Activated CD8-positive, alpha-beta memory T cell treated with anti-CD3 and anti-CD28 coated beads for 48 hours (primary cell): Measurements from ENCODE around the gene SF3B3.
"Not testable (repeated sequence)": the region's sequence is repeated elsewhere in the genome, so short reads cannot be mapped to it uniquely, and the experiment has no call there.

Experiments
- DNase-seq, 3 experiments: peaks; one replicate each; pipeline ENCODE4 v3.0.0-alpha.2; 2020; ENCODE audit warnings: low read depth in 2 of 3, low spot score in 2 of 3

Gene SF3B3

DNA sequence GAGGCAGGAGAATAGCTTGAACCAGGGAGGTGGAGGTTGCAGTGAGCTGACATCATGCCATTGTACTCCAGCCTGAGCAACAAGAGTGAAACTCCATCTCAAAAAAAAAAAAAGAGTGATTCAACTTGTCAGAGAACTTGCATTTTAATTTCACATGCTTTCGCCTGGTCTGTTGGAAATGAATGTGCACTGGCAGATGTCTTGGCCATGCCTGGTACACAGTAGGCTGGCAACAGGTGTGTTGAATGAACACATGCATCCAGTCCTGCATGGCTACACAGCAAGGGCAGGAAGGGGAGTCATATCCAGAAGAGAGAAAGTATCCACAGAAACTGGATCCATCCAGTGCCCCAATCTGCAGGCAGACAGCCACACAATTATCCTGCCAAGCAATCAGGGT, 11.8 kb upstream of the SF3B3 start:
- DNase-seq = no peak

DNA sequence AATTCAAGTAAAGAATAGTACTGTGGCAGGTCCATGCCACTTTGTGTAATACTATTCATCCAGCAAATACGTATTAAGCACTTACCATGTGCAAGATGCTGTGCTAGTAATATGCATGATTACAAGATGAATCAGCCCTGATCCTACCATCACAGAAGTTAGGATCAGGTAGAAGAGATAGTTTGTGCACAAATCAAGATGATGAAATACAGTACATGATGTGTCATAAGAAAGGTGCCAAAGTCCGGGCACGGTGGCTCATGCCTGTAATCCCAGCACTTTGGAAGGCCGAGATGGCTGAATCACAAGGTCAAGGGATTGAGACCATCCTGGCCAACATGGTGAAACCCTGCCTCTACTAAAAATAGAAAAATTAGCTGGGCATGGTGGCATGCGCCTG, 11.2 kb upstream of the SF3B3 start:
- no peak for DNase-seq

DNA sequence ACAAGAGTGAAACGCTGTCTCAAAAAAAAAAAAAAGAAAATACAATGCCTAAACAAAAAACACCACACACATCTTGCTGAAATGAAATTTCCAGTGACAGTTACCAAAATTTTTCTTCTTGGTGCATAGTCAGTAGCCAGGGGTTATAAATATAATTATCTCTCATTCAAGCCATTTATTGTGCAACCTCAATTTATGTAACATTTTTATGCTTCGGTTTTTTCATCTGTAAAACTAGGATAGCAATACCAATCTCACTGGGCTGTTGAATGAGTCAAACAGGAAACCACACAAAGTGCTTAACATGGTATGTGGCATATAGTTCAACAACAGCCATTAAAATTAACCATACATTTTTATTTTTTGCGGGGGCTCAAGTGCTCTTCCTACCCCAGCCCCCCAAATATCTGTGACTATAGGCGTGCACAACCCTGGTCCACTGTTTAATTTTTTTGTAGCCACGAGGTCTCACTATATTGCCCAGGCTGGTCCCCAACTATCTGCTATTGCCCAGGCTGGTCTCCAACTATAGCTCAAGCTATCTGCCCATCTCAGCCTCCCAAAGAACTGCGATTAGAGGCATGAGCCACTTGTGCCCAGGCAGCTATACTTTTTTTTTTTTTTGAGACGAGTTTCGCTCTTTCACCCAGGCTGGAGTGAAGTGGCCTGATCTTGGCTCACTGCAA, 2.9 kb upstream of the SF3B3 start:
- DNase-seq = no peak

DNA sequence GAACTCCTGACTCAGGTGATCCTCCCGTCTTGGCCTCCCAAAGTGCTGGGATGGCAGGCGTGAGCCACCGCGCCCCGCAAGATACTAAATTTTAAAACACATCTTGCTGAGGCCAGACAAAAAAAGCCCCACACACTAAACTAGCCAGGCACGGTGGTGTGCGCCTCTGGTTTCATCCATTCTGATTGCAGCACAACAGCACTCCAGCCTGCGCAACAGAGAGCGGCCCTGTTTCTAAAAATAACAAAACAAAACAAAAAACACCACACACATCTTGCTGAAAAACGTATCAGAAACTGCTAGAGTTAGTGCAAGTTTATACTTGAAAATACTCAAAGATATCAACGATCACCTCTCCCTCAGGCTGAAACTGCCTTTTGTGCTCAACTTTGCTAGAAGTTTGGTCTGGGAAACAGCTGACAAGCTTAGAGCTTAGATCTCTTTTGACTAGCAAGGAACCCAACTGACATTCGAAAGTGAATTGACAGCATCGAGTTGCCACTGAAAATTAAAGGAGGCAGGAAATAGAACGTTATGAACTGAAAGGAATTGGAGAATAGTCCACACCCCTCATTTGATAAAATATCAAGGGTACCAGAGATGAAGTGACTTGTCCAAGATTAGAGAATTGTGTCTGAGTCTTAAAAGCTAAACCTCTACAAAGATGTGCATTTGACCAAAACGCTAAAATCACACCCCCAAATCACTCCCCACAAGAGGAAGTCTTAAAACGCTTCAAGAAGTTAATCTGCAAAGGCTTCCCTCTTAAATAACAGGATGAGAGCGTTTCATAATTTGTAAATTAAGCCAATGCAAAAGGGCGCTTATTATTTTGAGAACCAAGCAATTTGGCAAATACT, 1.2 kb upstream of the SF3B3 start:
- no peak for DNase-seq

DNA sequence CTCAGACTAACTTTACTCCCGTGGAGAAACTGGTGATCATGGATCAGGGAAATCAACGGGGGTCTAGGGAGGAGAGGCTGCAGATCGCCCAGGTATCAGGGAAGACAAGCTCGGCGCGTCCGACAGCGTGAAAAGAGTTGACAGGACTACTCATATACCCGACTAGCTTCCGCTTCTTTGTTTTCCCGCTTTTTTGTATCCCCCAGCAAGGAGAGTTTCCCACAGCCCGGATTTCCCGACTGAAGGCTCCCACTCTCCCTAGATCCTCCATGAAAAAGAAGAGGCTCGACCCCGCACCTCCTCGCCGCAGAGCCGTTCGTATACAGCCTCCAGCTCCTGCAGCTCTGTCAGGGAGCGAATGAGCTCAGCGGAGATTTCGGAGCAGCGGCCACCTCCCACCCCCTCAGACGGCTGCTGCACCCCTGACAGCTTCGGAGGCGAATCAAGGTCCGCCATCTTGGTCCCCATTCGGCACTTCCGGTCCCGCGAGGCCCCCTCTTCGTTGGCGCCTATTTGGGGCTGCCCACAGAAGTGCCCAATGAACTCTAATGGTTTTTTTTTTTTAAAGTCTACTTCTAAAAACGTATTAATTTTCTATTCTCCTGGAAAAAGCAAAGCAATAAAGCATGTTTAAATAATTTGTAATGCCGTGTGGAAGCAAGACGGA, 407 bp upstream of the SF3B3 start, which contains the start of gene COG4:
Gene COG4, minus strand, starts transcription at position 479 of the 667 bp plus-strand sequence. Its CDS starts 11 bp downstream, at position 468.
- DNase-seq = peak; percentile 70 to 78 (median 75)

DNA sequence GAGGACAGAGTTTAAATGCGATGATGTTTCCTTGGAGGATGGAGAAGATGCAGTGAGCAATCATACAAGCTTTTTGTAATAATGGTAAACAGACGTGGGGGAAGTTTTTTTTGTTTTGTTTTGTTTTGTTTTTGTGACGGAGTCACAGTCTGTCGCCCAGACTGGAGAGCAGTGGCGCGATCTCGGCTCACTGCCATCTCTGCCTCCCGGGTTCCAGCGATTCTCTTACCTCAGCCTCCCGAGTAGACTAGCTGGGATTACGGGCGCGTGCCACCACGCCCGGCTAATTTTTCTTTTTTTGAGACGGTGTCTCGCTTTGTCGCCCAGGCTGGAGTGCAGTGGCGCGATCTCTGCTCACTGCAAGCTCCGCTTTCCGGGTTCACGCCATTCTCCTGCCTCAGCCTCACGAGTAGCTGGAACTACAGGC, 796 bp downstream of the SF3B3 start:
- not testable (repeated sequence) for DNase-seq

DNA sequence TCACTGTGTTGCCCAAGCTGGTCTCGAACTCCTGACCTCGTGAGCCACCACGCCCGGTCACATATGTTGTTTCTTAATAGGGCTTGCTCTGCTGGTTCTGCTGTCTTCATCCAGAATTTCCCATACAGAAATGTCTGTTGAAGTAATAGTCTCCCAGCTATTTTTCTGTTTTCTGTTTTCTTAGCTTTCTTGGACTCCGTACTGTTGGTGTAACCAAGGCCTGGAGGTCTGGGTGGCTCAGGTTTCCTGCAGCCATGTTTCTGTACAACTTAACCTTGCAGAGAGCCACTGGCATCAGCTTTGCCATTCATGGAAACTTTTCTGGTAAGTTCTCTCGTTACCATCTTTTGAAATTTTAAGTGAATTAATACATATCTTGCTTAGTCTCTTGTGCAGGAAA, 2.8 kb downstream of the SF3B3 start:
- DNase-seq = no peak

DNA sequence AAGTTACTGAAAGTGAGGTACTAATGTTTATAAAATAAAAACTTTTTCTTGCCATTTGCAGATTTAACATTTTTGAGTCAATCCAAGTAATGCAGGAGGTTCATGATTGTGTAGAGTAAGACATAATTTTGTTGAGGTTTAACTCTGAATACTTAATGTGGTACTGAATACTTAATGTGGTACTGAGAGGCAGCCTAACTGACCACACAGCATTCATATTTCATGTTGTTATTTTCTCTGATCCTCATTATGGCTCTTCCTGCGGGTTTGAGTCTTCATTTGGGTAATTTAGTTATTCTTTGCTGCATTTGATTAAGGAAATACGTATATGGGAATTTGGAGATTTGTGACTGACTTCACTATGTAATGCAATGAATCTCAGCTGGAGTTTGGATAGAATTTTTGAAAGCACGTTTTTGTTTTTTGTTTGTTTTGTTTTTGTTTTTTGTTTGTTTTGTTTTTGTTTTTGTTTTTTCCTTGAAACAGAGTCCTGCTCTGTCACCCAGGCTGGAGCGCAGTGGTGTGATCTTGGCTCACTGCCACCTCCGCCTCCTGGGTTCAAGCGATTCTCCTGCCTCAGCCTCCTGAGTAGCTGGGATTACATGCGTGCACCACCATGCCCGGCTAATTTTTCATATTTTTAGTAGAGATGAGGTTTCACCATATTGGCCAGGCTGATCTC, 3.8 kb downstream of the SF3B3 start:
- no peak for DNase-seq

DNA sequence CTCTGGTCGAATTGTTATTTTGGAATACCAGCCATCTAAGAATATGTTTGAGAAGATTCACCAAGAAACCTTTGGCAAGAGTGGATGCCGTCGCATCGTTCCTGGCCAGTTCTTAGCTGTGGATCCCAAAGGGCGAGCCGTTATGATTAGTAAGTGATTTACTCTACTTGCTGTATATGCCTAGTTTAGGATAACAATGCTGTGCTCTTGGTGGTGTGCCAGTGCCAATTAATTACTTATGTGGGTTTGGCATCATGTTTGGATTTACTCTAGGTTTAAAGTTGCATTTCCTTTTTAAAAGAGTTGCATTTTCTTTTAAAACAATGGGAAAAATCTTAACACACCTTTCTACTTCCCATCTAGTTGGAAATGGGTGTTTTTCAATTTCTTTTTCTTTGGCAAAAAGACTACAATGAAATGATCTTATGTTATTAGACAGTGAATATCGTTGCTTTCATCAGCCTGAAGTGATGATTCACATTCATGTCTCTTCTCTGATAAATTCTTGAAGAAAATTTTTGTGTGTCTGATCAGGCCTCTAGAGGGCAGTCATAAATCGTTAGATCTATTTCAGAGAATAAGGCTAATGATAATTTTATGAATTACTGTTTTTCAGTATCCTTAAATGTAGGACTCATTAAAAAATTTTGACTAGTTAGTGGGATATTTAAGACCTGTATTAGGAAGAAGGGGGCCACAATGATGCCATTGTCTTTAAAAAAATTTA, 5.6 kb downstream of the SF3B3 start:
- DNase-seq = no peak

DNA sequence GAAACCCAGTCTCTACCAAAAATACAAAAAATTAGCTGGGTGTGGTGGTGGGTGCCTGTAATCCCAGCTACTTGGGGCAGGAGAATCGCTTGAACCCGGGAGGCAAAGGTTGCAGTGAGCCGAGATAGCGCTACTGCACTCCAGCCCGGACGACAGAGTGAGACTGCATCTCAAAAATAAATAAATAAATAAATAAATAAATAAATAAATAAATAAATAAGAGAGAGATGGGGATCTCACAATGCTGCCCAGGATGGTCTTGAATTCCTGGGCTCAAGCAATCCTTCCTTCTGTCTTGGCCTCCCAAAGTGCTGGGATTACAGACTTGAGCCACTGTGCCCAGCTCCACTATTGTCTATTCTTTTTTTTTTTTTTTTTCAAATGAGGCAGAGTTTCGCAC, 6.3 kb downstream of the SF3B3 start:
- not testable (repeated sequence) for DNase-seq

DNA sequence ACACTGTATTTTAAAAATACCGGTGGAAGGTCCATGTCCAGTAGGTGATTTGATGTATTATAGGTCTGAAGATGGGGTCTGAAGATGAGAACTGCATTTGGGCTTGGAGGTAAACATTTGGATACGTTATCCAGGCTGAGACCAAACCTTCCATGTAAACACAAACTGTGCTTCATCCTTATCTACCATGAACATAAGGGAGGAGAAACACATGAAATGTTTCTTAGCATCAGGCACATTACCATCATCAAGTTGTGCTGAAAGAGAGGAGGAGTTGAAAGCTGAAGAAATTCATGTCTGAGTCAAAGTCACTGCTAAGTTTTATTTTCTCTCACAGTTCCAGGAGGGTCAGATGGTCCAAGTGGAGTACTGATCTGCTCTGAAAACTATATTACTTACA, 11.4 kb downstream of the SF3B3 start:
- no peak for DNase-seq

DNA sequence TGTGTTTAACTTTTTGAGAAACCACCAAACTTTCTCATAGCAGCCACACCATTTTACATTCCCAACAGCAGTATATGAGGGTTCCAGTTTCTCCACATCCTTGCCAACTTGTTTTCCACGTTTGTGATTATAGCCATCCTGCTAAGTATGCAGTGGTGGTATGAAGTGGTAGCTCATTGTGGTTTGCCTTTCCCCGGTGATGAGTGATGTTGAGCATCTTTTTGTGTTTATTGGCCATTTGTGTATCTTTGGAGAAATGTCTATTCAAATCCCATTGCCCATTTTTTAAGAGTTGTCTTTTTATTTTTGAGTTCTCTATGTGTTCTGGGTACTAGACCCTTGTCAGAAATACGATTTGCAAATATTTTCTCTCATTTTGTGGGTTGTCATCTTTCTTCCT, 17.4 kb downstream of the SF3B3 start:
- no peak for DNase-seq

DNA sequence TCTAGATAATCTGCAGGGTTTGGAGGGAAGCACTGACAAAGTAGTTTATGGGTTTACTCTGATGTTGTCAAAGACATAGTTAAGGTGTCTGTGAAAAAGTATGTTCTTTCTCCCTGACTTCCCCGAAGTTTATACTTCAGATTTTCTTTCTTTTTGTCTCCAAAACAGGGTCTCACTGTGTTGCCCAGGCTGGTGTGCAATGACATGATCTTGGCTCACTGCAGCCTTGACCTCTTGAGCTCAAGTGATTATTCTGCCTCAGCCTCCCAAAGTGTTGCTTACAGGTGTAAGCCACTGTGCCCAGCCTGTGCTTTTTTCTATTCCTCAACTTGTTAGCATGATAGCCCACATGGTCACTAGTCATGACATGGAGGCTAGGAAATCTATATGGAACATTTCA, 20.9 kb downstream of the SF3B3 start:
- DNase-seq = no peak

DNA sequence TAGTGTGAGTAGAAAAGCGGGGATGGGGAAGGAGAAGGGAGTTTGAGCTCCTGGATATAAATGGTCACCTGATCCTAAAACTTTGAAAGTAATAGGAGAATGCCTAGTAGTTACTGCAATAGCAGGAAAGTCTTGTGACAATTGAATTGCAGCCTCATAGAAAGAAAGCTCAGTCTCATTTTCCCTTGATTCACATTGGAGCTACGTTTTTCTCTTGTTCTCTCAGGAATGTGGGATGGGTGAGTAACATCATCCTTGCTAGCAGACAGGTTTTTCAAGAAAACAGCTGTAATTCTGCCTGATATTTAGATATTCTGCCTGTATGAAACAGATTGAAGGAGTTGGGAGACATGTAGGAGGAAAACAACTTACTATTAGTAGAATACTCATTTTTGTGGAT, 25.3 kb downstream of the SF3B3 start:
- no peak for DNase-seq

DNA sequence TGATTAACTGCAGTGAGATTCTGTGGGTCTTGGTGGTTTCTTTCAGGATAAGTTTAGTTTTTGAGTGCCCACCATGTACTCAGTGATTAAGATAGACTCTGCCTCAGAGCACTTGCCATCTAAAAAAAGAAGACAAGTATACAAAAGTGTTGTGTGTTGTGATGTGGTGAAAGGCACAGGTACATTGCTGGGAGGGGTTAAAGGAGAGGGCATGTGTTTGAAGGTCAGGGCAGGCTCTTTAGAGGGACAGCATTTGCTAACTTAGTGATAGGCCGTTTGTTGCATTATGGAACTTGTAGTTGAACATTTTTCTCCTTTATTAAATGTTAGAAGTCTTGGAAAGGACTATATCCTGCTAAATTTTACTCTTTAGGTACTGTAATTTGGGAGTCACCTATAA, 26.5 kb downstream of the SF3B3 start:
- DNase-seq = no peak

DNA sequence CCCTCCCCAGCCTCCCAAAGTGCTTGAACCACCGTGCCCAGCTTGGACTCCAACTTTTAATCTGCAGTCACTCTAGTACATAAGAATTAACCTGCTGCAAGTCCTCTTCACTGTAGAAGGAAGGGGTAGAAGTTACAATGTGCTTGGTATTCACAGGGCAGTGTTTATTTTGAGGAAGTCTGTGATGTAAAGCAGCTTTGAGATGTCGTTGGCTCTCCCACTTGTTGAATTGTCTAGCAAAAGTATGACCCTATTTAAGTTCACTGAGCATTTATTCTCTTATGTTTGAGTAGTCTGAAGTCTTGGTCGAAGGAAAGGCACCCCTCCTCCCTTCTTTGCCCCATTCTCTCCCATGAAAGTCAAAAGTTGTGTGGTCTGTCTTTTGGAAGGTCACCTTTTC, 28.2 kb downstream of the SF3B3 start:
- no peak for DNase-seq

DNA sequence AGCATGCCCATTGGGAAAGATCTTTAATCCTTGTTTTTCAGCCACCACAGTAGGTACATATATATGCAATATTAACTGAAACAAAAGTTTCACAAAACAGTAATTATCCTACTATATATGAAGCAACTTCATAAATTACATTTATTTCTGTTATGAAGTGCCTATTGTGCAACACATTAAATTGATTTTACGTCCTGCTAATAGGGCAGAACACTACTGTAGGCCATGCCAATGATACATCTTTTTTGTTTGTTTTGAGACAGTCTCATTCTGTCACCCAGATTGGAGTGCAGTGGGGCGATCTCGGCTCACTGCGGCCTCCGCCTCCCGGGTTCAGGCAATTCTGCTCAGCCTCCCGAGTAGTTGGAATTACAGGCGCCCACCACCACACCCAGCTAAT, 29.1 kb downstream of the SF3B3 start:
- DNase-seq = no peak

DNA sequence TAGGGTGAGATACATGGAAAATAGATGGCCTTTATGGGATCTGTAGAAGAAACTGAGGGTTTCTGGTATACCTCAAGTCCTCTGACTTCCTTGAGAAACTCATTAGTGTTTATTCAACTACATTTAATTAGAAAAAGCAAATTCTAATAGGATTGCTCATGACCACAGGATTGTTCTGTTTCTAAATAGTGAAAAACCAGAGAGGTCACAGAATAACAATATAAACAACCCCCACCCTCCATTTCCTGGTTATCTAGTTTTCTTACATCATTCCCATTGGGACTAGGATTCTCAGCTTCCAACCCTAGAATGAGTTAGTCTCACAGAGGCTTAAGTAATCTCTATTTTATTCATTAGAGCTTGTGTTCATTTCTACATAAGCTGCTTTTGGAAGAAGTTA, 30.0 kb downstream of the SF3B3 start:
- no peak for DNase-seq

DNA sequence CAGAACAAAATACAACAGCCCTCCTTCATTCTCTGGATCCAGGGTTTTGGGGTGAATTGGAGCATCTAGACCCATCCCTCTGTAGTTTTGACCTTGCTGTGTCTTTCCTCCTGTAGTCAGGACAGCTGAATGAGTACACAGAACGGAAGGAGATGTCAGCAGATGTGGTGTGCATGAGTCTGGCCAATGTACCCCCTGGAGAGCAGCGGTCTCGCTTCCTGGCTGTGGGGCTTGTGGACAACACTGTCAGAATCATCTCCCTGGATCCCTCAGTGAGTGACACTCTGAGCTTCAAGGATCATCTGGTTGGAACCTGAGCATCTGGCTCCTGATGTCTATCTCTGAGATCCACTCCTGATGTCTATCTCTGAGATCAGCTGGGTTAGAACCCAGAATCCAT, 32.4 kb downstream of the SF3B3 start:
- DNase-seq = no peak

DNA sequence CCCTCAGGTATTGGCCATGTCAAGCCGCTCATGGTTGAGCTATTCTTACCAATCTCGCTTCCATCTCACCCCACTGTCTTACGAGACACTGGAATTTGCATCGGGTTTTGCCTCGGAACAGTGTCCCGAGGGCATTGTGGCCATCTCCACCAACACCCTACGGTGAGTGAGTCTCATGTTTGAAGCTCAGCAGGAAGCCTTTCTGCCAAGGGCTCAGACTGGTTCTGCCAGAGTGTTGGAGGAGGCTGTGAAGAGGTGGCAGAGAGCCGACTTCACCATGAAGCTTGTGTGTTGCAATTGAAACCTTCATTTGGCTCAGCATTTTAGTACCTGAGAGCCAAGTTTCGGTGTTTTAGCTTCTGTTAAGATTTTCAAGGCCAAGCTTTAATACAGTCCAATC, 38.0 kb downstream of the SF3B3 start:
- DNase-seq = no peak

DNA sequence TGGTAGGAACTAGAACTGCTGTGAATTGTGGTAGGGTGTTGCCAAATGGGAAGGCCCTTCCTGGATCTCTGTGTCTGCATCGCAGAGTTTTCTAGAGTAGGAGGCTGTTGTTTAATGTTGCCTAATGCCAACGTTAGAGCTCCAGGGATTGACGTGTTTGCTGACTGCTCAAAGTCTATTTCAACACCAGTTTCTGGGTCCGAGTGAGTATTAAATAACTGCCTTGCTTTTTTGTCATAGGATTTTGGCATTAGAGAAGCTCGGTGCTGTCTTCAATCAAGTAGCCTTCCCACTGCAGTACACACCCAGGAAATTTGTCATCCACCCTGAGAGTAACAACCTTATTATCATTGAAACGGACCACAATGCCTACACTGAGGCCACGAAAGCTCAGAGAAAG, 40.0 kb downstream of the SF3B3 start:
- DNase-seq = no peak
